Suprapubic skin (tissue), 3 donors: ENCODE data around the gene PKN1.

Source experiments
- CTCF ChIP-seq, 2 donors: fragments of 200-600 bp in 1 of 2; fragments of 450-650 bp in 1 of 2; sonication (generic) in 1 of 2; IDR thresholded peaks; one replicate each; pipeline ENCODE4 v1.5.1; 2016 to 2019; ENCODE audit warnings: antibody characterized with exemption in 2 of 2, mild to moderate bottlenecking in 1 of 2, moderate library complexity in 1 of 2
- EP300 ChIP-seq: sonication (generic); formaldehyde crosslinking; IDR thresholded peaks from one replicate; pipeline ENCODE4 v1.6.1; 2017; ENCODE audit warnings: antibody characterized with exemption
- POLR2A ChIP-seq, 2 donors: fragments of 450-650 bp; IDR thresholded peaks; one replicate each; pipeline ENCODE4 v1.6.1; 2017; ENCODE audit warnings: antibody characterized with exemption in 2 of 2, mild to moderate bottlenecking in 2 of 2, moderate library complexity in 2 of 2

- TF ChIP-seq POLR2A (IDR thresholded peaks at IDR 0.05) (no peak), CTCF (IDR thresholded peaks at IDR 0.05) (no peak), EP300 (no peak)
Measured at GRCh38 chr19:14385492-14385891, 47.6 kb upstream of the PKN1 start.
